Mesendoderm (in vitro differentiated cells): Measurements from ENCODE around the gene ISG20L2.

Source experiments
- DNase-seq: peaks from one replicate; pipeline ENCODE4 v3.0.0; 2013
- H2AK5ac ChIP-seq: 2 replicates; pipeline ENCODE4 v1.6.1; 2013; ENCODE audit warnings: low read length, inconsistent platforms
- H2BK120ac ChIP-seq: 2 replicates; pipeline ENCODE4 v1.6.1; 2013; ENCODE audit warnings: low read depth, mild to moderate bottlenecking, low read length, moderate library complexity, mixed read lengths
- H2BK15ac ChIP-seq: replicated peaks from 2 replicates; pipeline ENCODE4 v1.6.1; 2013; ENCODE audit warnings: low read depth, mild to moderate bottlenecking, moderate library complexity
- H2BK5ac ChIP-seq: 2 replicates; pipeline ENCODE4 v1.6.1; 2013; ENCODE audit warnings: low read length, inconsistent platforms
- H3K18ac ChIP-seq: 2 replicates; pipeline ENCODE4 v1.6.1; 2013; ENCODE audit warnings: mild to moderate bottlenecking, low read length, mixed read lengths
- H3K23ac ChIP-seq: one replicate; pipeline ENCODE4 v1.6.1; 2013; ENCODE audit warnings: low read length
- H3K27ac ChIP-seq: 2 replicates; pipeline ENCODE4 v1.5.1; 2013; ENCODE audit warnings: low read depth, mild to moderate bottlenecking, inconsistent platforms, low read length, moderate library complexity
- H3K27me3 ChIP-seq: 2 replicates; pipeline ENCODE4 v1.6.1; 2013; ENCODE audit warnings: low read length, control low read depth, mild to moderate bottlenecking, inconsistent platforms; ENCODE audit not compliant: insufficient read depth, poor library complexity
- H3K36me3 ChIP-seq: 2 replicates; pipeline ENCODE4 v1.6.1; 2013; ENCODE audit warnings: low read length, inconsistent platforms; ENCODE audit not compliant: control insufficient read depth, insufficient read depth
- H3K4ac ChIP-seq: one replicate; pipeline ENCODE4 v1.6.1; 2013; ENCODE audit warnings: low read depth, mild to moderate bottlenecking, low read length, moderate library complexity
- H3K4me1 ChIP-seq: 2 replicates; pipeline ENCODE4 v1.6.1; 2013; ENCODE audit warnings: low read depth, low read length, inconsistent platforms; ENCODE audit not compliant: control insufficient read depth
- H3K4me2 ChIP-seq: 2 replicates; pipeline ENCODE4 v1.6.1; 2013; ENCODE audit warnings: low read length
- H3K4me3 ChIP-seq: 2 replicates; pipeline ENCODE4 v1.5.1; 2013; ENCODE audit warnings: mild to moderate bottlenecking, low read length
- H3K56ac ChIP-seq: one replicate; pipeline ENCODE4 v1.6.1; 2013; ENCODE audit warnings: low read length
- H3K79me1 ChIP-seq: 2 replicates; pipeline ENCODE4 v1.6.1; 2013; ENCODE audit warnings: low read length, inconsistent platforms
- H3K79me2 ChIP-seq: 2 replicates; pipeline ENCODE4 v1.6.1; 2013; ENCODE audit warnings: mild to moderate bottlenecking, low read length; ENCODE audit not compliant: control insufficient read depth, insufficient read depth
- H3K9ac ChIP-seq: 2 replicates; pipeline ENCODE4 v1.6.1; 2013; ENCODE audit warnings: low read length, inconsistent platforms
- H4K5ac ChIP-seq: one replicate; pipeline ENCODE4 v1.6.1; 2013; ENCODE audit warnings: low read length
- H4K8ac ChIP-seq: one replicate; pipeline ENCODE4 v1.6.1; 2013; ENCODE audit warnings: low read depth, mild to moderate bottlenecking, control low read depth, low read length, moderate library complexity
- WGBS: extraction: QIAGEN DNeasy Blood & Tissue Kit; methylation state at CpG from one replicate; pipeline ENCODE4 v1.1.7; 2013; ENCODE audit warnings: low lambda C conversion rate, missing lambda C conversion rate; ENCODE audit not compliant: insufficient coverage; ENCODE audit errors: extremely low coverage; 5-methylcytosine and 5-hydroxymethylcytosine counted together

The ISG20L2 gene

GRCh38 chr1:156690675-156691036 lies 37.9 kb downstream of the ISG20L2 start:
- Histone ChIP-seq H3K27ac (no peak overlapping the region), H3K4me1 (peaks cover 31% of the 10 kb centered on the region)

DNA sequence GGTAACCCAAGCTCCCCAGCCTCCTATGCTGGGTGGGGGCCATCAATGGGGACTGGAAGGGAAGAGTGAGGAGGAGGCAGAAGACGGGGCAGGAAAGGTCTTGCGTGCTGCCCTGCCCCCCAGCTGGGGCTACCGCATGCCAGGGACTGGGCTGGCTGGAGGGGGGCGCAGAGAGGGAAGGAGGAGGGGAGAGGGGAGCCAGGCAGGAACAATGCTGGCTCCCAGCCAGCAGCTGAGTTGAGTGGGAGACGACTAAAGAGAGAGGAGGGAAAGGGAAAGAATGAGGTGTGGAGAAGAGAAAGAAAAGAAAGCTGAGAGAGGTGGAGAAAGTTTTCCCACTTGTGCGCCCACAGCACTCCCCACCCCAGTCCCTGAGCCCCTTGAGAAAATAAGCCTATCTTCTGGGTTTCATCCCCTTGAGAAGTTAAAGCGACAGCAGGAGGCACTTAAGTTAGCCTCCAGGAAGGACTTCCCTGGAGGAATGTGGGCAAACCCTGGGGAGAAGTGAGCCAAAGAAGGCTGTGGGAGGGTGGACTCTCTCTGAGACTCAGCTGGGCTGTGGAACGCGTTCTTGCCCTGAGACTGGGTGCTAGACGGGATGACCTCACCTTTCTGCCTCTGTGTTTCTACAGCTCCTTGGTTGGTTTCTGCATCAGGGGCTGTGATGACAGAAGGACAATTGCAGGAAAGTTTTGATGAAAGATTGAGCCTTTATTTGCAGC lies 38.5 kb downstream of the ISG20L2 start:
- H3K27ac ChIP-seq = no peak overlapping the region
- no peak overlapping the region for H4K8ac ChIP-seq
- no peak overlapping the region for H3K23ac ChIP-seq
- WGBS = no CpG with 5 or more reads among the region's 10 CpGs
- no peaks in the 10 kb centered on the region for H3K79me1 ChIP-seq
- no peaks in the 10 kb centered on the region for H3K36me3 ChIP-seq
- peak; percentile 63 for DNase-seq
- H3K9ac ChIP-seq = peak overlapping the region; percentile 52
- H3K4me1 ChIP-seq = peaks cover 31% of the 10 kb centered on the region
- no peak overlapping the region for H3K4me3 ChIP-seq
- no peak overlapping the region for H2BK5ac ChIP-seq
- H2BK15ac ChIP-seq = no peak overlapping the region
- H3K79me2 ChIP-seq = no peaks in the 10 kb centered on the region
- H3K4ac ChIP-seq = no peak overlapping the region
- H4K5ac ChIP-seq = no peak overlapping the region
- H3K4me2 ChIP-seq = peak overlapping the region; percentile 30
- H2BK120ac ChIP-seq = no peak overlapping the region
- no peak overlapping the region for H2AK5ac ChIP-seq
- H3K18ac ChIP-seq = no peak overlapping the region
- no peaks in the 10 kb centered on the region for H3K27me3 ChIP-seq
- peak overlapping the region; percentile 70 for H3K56ac ChIP-seq

More at GRCh38 chr1:156690675-156691036, 37.9 kb downstream of the ISG20L2 start:
- no peak for DNase-seq
- no peaks in the 10 kb centered on the region for H3K27me3 ChIP-seq
- H3K4me3 ChIP-seq = no peak overlapping the region
- WGBS = no CpG with 5 or more reads among the region's 8 CpGs
- no peak overlapping the region for H3K4me2 ChIP-seq
- H4K5ac ChIP-seq = no peak overlapping the region
- no peak overlapping the region for H2BK15ac ChIP-seq
- H2BK120ac ChIP-seq = no peak overlapping the region
- H3K9ac ChIP-seq = no peak overlapping the region
- H3K79me1 ChIP-seq = no peaks in the 10 kb centered on the region
- H3K4ac ChIP-seq = no peak overlapping the region
- H2AK5ac ChIP-seq = no peak overlapping the region
- H4K8ac ChIP-seq = no peak overlapping the region
- H3K23ac ChIP-seq = no peak overlapping the region
- no peaks in the 10 kb centered on the region for H3K36me3 ChIP-seq
- H3K79me2 ChIP-seq = no peaks in the 10 kb centered on the region
- H3K56ac ChIP-seq = peak overlapping the region; percentile 31
- no peak overlapping the region for H2BK5ac ChIP-seq
- peak overlapping the region; percentile 4 for H3K18ac ChIP-seq

DNA sequence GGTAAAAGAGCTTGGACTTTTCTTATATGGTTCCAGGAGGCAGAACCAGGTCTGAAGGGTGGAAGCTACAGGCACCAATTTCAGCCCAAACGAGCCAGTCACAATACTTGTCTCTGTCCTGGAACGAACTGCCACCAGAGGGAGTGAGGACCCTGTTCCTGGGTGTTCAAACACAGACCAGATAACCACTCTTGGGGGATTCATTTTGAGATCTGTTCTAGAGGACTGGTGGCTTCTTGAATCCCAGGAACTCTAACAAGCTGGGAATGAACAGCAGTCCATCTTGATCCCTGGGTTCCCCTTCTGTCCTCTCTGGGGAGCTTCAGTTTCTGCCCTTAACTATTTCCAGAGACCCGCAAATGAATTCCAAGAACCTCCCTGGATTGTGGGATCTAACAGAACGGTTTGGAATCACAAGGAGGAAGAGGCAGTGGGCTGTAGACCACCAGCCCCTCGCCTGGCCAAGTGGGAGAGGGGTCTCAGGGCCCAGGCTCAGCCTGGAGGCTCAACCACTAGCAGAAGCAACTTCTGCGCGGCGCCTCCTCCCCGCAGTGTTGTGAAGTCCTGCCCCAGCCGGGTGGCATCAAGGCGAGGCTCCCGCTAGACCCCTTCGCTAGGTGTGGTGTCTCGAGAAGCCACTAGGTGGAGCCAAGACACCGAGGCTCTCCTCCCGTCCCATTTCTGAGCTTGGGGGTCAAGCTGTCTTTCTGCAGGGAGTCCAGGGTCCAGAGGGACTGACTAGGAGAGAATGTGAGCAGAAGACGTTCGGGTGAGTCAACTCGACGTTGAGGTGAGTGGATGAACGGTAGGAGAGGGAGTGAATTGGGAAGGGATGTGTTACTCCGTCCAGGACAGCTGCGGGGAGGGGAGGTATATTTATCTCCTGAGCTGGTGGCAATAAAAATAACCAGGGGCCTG lies 39.3 kb downstream of the ISG20L2 start:
- H3K27ac ChIP-seq = no peak overlapping the region
- no peaks in the 10 kb centered on the region for H3K36me3 ChIP-seq
- H3K79me1 ChIP-seq = no peaks in the 10 kb centered on the region
- H3K9ac ChIP-seq = peak overlapping the region; percentile 52
- no peak overlapping the region for H2BK15ac ChIP-seq
- H4K5ac ChIP-seq = no peak overlapping the region
- H4K8ac ChIP-seq = no peak overlapping the region
- no peaks in the 10 kb centered on the region for H3K79me2 ChIP-seq
- DNase-seq = peak; percentile 93
- no peak overlapping the region for H2BK120ac ChIP-seq
- no CpG with 5 or more reads among the region's 23 CpGs for WGBS
- H3K18ac ChIP-seq = no peak overlapping the region
- H3K27me3 ChIP-seq = no peaks in the 10 kb centered on the region
- H3K4me2 ChIP-seq = peak overlapping the region; percentile 30
- no peak overlapping the region for H2AK5ac ChIP-seq
- H3K4me3 ChIP-seq = no peak overlapping the region
- no peak overlapping the region for H3K23ac ChIP-seq
- H3K56ac ChIP-seq = peak overlapping the region; percentile 76
- no peak overlapping the region for H2BK5ac ChIP-seq
- H3K4ac ChIP-seq = peak overlapping the region; percentile 10
- H3K4me1 ChIP-seq = peaks cover 28% of the 10 kb centered on the region

- H2BK120ac ChIP-seq = no peak overlapping the region
- H3K4ac ChIP-seq = no peak overlapping the region
- no peak overlapping the region for H3K23ac ChIP-seq
- no peak overlapping the region for H2BK15ac ChIP-seq
- no peaks in the 10 kb centered on the region for H3K36me3 ChIP-seq
- no peak overlapping the region for H4K5ac ChIP-seq
- H4K8ac ChIP-seq = no peak overlapping the region
- H3K27me3 ChIP-seq = no peaks in the 10 kb centered on the region
- H3K79me1 ChIP-seq = no peaks in the 10 kb centered on the region
- no peak overlapping the region for H3K18ac ChIP-seq
- WGBS = no CpG with 5 or more reads among the region's 5 CpGs
- DNase-seq = no peak
- H3K4me3 ChIP-seq = no peak overlapping the region
- H2BK5ac ChIP-seq = no peak overlapping the region
- no peak overlapping the region for H3K9ac ChIP-seq
- no peak overlapping the region for H3K56ac ChIP-seq
- H2AK5ac ChIP-seq = no peak overlapping the region
- H3K79me2 ChIP-seq = no peaks in the 10 kb centered on the region
- no peak overlapping the region for H3K4me2 ChIP-seq
- H3K4me1 ChIP-seq = no peaks in the 10 kb centered on the region
- no peak overlapping the region for H3K27ac ChIP-seq
Measured at GRCh38 chr1:156684227-156684782, 44.3 kb downstream of the ISG20L2 start.

DNA sequence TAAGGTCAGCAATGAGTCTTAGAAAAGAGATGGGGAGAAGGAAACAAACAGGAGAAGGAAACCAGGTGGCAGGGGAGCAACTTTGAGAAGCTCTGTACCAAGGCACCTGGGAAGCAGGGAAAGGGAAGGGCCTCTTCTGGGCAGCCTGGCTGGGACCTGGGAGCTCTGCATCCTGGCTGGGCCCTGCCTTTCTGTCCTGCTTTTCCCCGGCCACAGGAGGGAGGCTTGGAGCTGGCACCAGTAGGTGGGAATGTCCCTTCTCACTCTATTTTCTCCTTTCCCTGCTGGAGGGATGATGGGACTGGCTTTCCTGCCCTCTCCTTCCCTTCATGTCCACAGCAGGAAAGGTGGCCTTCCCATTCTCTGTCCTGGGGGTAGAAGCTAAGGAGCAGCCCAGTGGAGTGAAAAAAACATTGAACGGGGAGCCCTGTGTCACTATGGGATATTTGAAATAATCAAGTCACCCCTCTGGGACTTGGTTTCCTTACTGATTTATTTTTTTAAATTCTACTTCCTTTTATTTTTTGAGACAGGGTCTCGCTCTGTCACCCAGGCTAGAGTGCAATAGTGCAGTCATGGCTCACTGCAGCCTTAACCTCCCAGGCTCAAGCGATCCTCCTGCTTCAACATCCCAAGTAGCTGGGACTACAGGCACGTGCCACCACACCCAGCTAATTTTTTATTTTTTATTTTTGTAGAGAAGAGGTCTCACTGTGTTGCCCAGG lies 46.2 kb downstream of the ISG20L2 start:
- H4K5ac ChIP-seq = no peak overlapping the region
- no peak overlapping the region for H3K18ac ChIP-seq
- no peaks in the 10 kb centered on the region for H3K79me2 ChIP-seq
- H3K27me3 ChIP-seq = no peaks in the 10 kb centered on the region
- H3K4ac ChIP-seq = no peak overlapping the region
- H3K56ac ChIP-seq = peak overlapping the region; percentile 71
- H3K36me3 ChIP-seq = no peaks in the 10 kb centered on the region
- DNase-seq = peak; percentile 82
- H3K4me2 ChIP-seq = no peak overlapping the region
- no CpG with 5 or more reads among the region's 5 CpGs for WGBS
- H2BK5ac ChIP-seq = no peak overlapping the region
- H2AK5ac ChIP-seq = no peak overlapping the region
- H2BK15ac ChIP-seq = no peak overlapping the region
- no peak overlapping the region for H3K4me3 ChIP-seq
- no peak overlapping the region for H2BK120ac ChIP-seq
- H3K27ac ChIP-seq = no peak overlapping the region
- H4K8ac ChIP-seq = no peak overlapping the region
- no peak overlapping the region for H3K23ac ChIP-seq
- H3K4me1 ChIP-seq = no peaks in the 10 kb centered on the region
- H3K9ac ChIP-seq = no peak overlapping the region
- no peaks in the 10 kb centered on the region for H3K79me1 ChIP-seq
